ENCODE results near the gene GALNS. TPM values are rescaled to one million over a fixed set of nuclear protein-coding genes. Genes with fewer than 3 reads are reported as not detected.

GALNS gene
- total and polyA plus RNA-seq, 2 of the 8 experiments (the other 6 are each of a cell fraction or from before 2014, with no cell fraction given): 8.9 to 17.8 TPM

GRCh38 chr16:88884569-88885271, 28.0 kb upstream of the GALNS start:
- H4K8ac ChIP-seq (ENCODE audit: extremely low read depth, insufficient read depth, low read length): no peak overlapping the region; the same call in 1 of the 2 replicates
- H3K23me2 ChIP-seq (ENCODE audit: low read depth, low read length): no peaks in the 10 kb centered on the region; the same call in 1 of the 2 replicates
- POLR2A ChIA-PET (ENCODE audit: partially characterized antibody): no interaction called here
- no peaks in the 10 kb centered on the region for H3K9me3 ChIP-seq (ENCODE audit: insufficient read depth in 2 of 2, low read depth in 1 of 2, low read length in 1 of 2)
- H2AFZ ChIP-seq (ENCODE audit: low read length): no peak overlapping the region
- peaks cover 0 to 7% (median 2%) of the 10 kb centered on the region in 4 experiments; a peak in 2 of 7 replicates for H3K27me3 ChIP-seq (replicated peaks in 1 of 4; ENCODE audit: control insufficient read depth in 3 of 4, extremely low read depth in 1 of 4, insufficient read depth in 3 of 4, low read length in 3 of 4)
- no peak overlapping the region for H3K18ac ChIP-seq (ENCODE audit: extremely low read depth, low read length)
- no peak overlapping the region for H2BK120ac ChIP-seq (replicated peaks; ENCODE audit: low read depth, low read length)
- no peak overlapping the region for H3K23ac ChIP-seq (ENCODE audit: insufficient read length)
- FAIRE-seq (no peak), DNase-seq (ENCODE audit: low read depth in 1 of 2, low spot score in 2 of 2) (no peak)
- peaks cover 0 to 4% of the 10 kb centered on the region in 2 experiments for H4K20me1 ChIP-seq (replicated peaks in 1 of 2; ENCODE audit: control insufficient read depth in 1 of 2, insufficient read depth in 2 of 2, low read length in 2 of 2)
- H3K4ac ChIP-seq (replicated peaks; ENCODE audit: insufficient read length, low read depth, low read length): no peak overlapping the region
- CTCF ChIA-PET (ENCODE audit: partially characterized antibody): interaction anchor here (2.1 kb wide), 1 partner anchor 27 kb away, joined by 8 read pairs; the partner anchor contains the start of genes GALNS and TRAPPC2L
- no peak overlapping the region for H3K4me2 ChIP-seq (ENCODE audit: insufficient read depth in 1 of 2, low read depth in 2 of 2, low read length in 2 of 2)
- no peaks in the 10 kb centered on the region for H3K79me2 ChIP-seq (ENCODE audit: control insufficient read depth in 1 of 2, insufficient read depth in 2 of 2, low read length in 2 of 2)
- no peak overlapping the region for H2BK5ac ChIP-seq (ENCODE audit: low read depth, low read length)
- 90% methylated on average over 29 of the region's 39 CpGs; no CpG with 5 or more reads in 1 of the 2 experiments for WGBS, 2 experiments (ENCODE audit: extremely low coverage in 1 of 2, insufficient coverage in 1 of 2, insufficient read length in 1 of 2, insufficient replicate concordance in 2 of 2, low coverage in 1 of 2, low lambda C conversion rate in 2 of 2, missing lambda C conversion rate in 1 of 2)
- no peak overlapping the region for H2BK12ac ChIP-seq (ENCODE audit: low read depth, low read length)
- H2AK5ac ChIP-seq (ENCODE audit: low read depth, low read length): no peak overlapping the region
- no peaks in the 10 kb centered on the region for H3K36me3 ChIP-seq (ENCODE audit: control insufficient read depth in 2 of 4, insufficient read depth in 4 of 4, low read length in 3 of 4)
- no peak overlapping the region for H3K27ac ChIP-seq (ENCODE audit: low read depth, low read length)
- H3K9ac ChIP-seq (replicated peaks in 1 of 4; ENCODE audit: extremely low read depth in 1 of 4, low read depth in 3 of 4, low read length in 3 of 4): no peak overlapping the region
- H2BK15ac ChIP-seq (ENCODE audit: low read length): no peak overlapping the region
- H3K56ac ChIP-seq (replicated peaks; ENCODE audit: insufficient read length, low read depth, low read length): no peak overlapping the region
- H3K14ac ChIP-seq (ENCODE audit: insufficient read length): no peak overlapping the region
- no peak overlapping the region for H2BK20ac ChIP-seq (ENCODE audit: low read length)
- no peak overlapping the region for H3K4me3 ChIP-seq (ENCODE audit: extremely low read depth in 1 of 4, insufficient read depth in 2 of 4, low read depth in 3 of 4, low read length in 4 of 4)
- H4K91ac ChIP-seq (replicated peaks; ENCODE audit: insufficient read length, low read length): no peak overlapping the region
- H4K5ac ChIP-seq (ENCODE audit: insufficient read length, low read depth, low read length): no peak overlapping the region
- no peaks in the 10 kb centered on the region; the same call in 1 of the 2 replicates for H3K79me1 ChIP-seq (ENCODE audit: low read depth, low read length)
- H3K4me1 ChIP-seq (replicated peaks in 1 of 4; ENCODE audit: control insufficient read depth in 3 of 4, insufficient read depth in 4 of 4, low read length in 3 of 4): peaks cover 0 to 9% (median 6%) of the 10 kb centered on the region in 4 experiments; a peak in 4 of 7 replicates
- TF ChIP-seq RBBP5 (IDR thresholded peaks at IDR 0.05; ENCODE audit: borderline replicate concordance, low read depth, low read length) (no peak), YY1 (IDR thresholded peaks at IDR 0.05; ENCODE audit: low read depth, low read length) (no peak), TAF1 (IDR thresholded peaks at IDR 0.05; ENCODE audit: low read depth, low read length) (no peak), CEBPB (IDR thresholded peaks at IDR 0.05; ENCODE audit: low read depth, low read length) (no peak), SIRT6 (IDR thresholded peaks at IDR 0.05; ENCODE audit: low read length) (no peak), BACH1 (IDR thresholded peaks at IDR 0.05; ENCODE audit: low read length) (no peak)
